ENCODE measurements around the gene THAP5.

The THAP5 gene

DNA sequence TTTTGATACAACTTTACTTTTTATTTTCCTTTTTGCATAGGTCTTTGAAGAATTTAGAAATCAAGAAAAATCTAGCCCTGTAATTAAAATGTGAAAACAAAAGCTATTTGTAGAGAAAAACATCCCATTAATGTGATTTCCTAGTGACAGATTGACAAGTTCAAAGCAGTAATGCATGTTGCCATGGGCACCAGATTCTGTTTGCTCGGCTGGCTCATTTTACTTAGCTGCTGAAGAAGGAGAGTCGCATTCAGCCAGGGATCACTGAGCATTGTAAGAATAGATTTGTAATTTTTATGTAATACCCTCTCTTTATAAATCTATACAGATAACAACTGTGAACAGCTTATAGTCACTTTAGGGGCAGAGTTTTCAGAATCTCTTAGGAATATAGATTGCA, 28.6 kb upstream of the THAP5 start:
- H2AFZ ChIP-seq (ENCODE audit: low read length) = no peak overlapping the region
- no peak for TF ChIP-seq EZH2 (IDR thresholded peaks at IDR 0.05; ENCODE audit: borderline replicate concordance, low read length)
- TF ChIP-seq, protein P1, sequence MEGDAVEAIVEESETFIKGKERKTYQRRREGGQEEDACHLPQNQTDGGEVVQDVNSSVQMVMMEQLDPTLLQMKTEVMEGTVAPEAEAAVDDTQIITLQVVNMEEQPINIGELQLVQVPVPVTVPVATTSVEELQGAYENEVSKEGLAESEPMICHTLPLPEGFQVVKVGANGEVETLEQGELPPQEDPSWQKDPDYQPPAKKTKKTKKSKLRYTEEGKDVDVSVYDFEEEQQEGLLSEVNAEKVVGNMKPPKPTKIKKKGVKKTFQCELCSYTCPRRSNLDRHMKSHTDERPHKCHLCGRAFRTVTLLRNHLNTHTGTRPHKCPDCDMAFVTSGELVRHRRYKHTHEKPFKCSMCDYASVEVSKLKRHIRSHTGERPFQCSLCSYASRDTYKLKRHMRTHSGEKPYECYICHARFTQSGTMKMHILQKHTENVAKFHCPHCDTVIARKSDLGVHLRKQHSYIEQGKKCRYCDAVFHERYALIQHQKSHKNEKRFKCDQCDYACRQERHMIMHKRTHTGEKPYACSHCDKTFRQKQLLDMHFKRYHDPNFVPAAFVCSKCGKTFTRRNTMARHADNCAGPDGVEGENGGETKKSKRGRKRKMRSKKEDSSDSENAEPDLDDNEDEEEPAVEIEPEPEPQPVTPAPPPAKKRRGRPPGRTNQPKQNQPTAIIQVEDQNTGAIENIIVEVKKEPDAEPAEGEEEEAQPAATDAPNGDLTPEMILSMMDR (IDR thresholded peaks at IDR 0.05; ENCODE audit: low read length) = no peak
- no peaks in the 10 kb centered on the region for H3K36me3 ChIP-seq (ENCODE audit: insufficient read depth, low read length)
- no peak overlapping the region for H3K4me2 ChIP-seq (ENCODE audit: low read length)
- no peaks in the 10 kb centered on the region for H3K79me2 ChIP-seq (ENCODE audit: insufficient read depth, low read length)
- H3K27ac ChIP-seq (ENCODE audit: low read depth, low read length, poor library complexity, severe bottlenecking) = no peak overlapping the region
- H3K9me2 ChIP-seq (ENCODE audit: low read depth, low read length) = no peaks in the 10 kb centered on the region
- no peaks in the 10 kb centered on the region for H4K20me1 ChIP-seq (ENCODE audit: insufficient read depth, low read length)
- H3K4me3 ChIP-seq (ENCODE audit: low read depth, low read length, poor library complexity, severe bottlenecking) = no peak overlapping the region
- no peak overlapping the region for H3K9ac ChIP-seq (ENCODE audit: low read length)
- H3F3A ChIP-seq (ENCODE audit: insufficient read depth, low read length) = no peaks in the 10 kb centered on the region
- H3K9me3 ChIP-seq (ENCODE audit: low read length) = no peaks in the 10 kb centered on the region
- no peaks in the 10 kb centered on the region; the same call in 1 of the 2 replicates for H3K27me3 ChIP-seq (ENCODE audit: insufficient read depth, low read length)
- H3K4me1 ChIP-seq (ENCODE audit: insufficient read depth, low read length, severe bottlenecking) = no peaks in the 10 kb centered on the region

DNA sequence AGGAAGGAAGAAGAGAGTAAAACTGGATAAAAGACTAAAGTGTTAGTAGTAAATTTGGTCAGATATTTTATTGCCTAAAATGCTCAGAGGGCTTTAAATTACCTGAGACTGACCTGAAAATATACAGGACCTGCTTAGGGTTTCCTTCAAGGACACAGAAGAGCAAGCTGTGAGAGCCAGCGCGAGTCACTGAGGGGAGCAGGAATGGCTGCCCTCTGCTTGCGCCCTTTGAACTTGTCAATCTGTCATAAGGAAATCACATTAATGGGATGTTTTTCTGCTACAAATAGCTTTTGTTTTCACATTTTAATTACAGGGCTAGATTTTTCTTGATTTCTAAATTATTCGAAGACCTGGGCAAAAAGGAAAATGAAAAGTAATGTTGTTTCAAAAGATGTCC, 27.1 kb upstream of the THAP5 start:
- no peak overlapping the region for H2AFZ ChIP-seq (ENCODE audit: low read length)
- H3K79me2 ChIP-seq (ENCODE audit: insufficient read depth, low read length) = no peaks in the 10 kb centered on the region
- H4K20me1 ChIP-seq (ENCODE audit: insufficient read depth, low read length) = no peaks in the 10 kb centered on the region

DNA sequence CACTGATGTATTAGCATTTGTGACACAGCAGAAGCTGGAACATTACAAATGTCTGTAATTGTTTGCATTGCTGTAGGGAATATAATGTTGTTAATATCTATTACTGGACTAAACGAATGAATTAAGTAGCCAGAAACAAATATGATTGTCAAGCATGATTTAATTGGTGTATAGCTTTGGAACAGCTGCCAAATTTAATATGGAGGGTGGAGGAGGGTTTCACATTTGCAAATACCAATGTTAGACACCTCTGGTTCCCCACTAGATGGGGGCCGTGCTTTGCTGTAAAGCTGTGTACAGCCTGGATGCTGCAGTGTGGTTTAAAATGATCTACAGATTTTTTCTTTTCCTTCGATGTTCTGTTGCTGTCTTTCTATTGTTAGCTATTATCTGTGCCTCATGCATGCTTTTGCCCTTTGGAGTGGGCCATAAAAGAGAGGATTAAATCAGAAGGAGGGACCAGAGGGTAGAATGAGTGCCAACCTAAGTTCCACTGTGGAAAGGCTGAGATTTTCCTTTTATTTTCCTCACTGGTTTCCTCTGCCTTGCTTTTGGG, 23.2 kb upstream of the THAP5 start:
- Histone ChIP-seq H3F3A (ENCODE audit: insufficient read depth, low read length) (no peaks in the 10 kb centered on the region), H3K9me2 (ENCODE audit: low read depth, low read length) (no peaks in the 10 kb centered on the region), H2AFZ (ENCODE audit: low read length) (no peak overlapping the region), H3K36me3 (ENCODE audit: insufficient read depth, low read length) (no peaks in the 10 kb centered on the region), H3K27ac (ENCODE audit: low read depth, low read length, poor library complexity, severe bottlenecking) (no peak overlapping the region), H3K4me1 (ENCODE audit: insufficient read depth, low read length, severe bottlenecking) (no peaks in the 10 kb centered on the region), H3K79me2 (ENCODE audit: insufficient read depth, low read length) (no peaks in the 10 kb centered on the region), H3K4me3 (ENCODE audit: low read depth, low read length, poor library complexity, severe bottlenecking) (no peak overlapping the region), H3K4me2 (ENCODE audit: low read length) (no peak overlapping the region), H3K9me3 (ENCODE audit: low read length) (no peaks in the 10 kb centered on the region), H3K27me3 (ENCODE audit: insufficient read depth, low read length) (no peaks in the 10 kb centered on the region), H3K9ac (ENCODE audit: low read length) (no peak overlapping the region), H4K20me1 (ENCODE audit: insufficient read depth, low read length) (no peaks in the 10 kb centered on the region)
- no peak for TF ChIP-seq EZH2 (IDR thresholded peaks at IDR 0.05; ENCODE audit: borderline replicate concordance, low read length)
- TF ChIP-seq, protein P1 (IDR thresholded peaks at IDR 0.05; ENCODE audit: low read length) = peak; percentile 62; the same call in 1 of the 2 replicates

More for the DNA sequence above, 27.1 kb upstream of the THAP5 start:
- no peak overlapping the region for H3K9ac ChIP-seq (ENCODE audit: low read length)
- H3K4me3 ChIP-seq (ENCODE audit: low read depth, low read length, poor library complexity, severe bottlenecking) = no peak overlapping the region
- H3K27me3 ChIP-seq (ENCODE audit: insufficient read depth, low read length) = no peaks in the 10 kb centered on the region; the same call in 1 of the 2 replicates
- no peaks in the 10 kb centered on the region for H3K9me3 ChIP-seq (ENCODE audit: low read length)
- TF ChIP-seq, protein P1 (IDR thresholded peaks at IDR 0.05; ENCODE audit: low read length) = no peak
- no peak for TF ChIP-seq EZH2 (IDR thresholded peaks at IDR 0.05; ENCODE audit: borderline replicate concordance, low read length)
- no peak overlapping the region for H3K27ac ChIP-seq (ENCODE audit: low read depth, low read length, poor library complexity, severe bottlenecking)
- no peak overlapping the region for H3K4me2 ChIP-seq (ENCODE audit: low read length)
- no peaks in the 10 kb centered on the region for H3K4me1 ChIP-seq (ENCODE audit: insufficient read depth, low read length, severe bottlenecking)
- no peaks in the 10 kb centered on the region for H3K36me3 ChIP-seq (ENCODE audit: insufficient read depth, low read length)
- no peaks in the 10 kb centered on the region for H3K9me2 ChIP-seq (ENCODE audit: low read depth, low read length)
- H3F3A ChIP-seq (ENCODE audit: insufficient read depth, low read length) = no peaks in the 10 kb centered on the region
